Cardiac septum (tissue), 1 donor: ENCODE results near the gene CCDC30. TPM values are rescaled to one million over a fixed set of nuclear protein-coding genes. Genes with fewer than 3 reads are reported as not detected.
"Not testable (repeated sequence)": the region's sequence is repeated elsewhere in the genome, so short reads cannot be mapped to it uniquely, and the experiment has no call there.

Experiments
- DNase-seq: peaks from one replicate; pipeline ENCODE4 v3.0.0-alpha.2; 2020; ENCODE audit warnings: low spot score
- intact Hi-C: fragments of 100-400 bp; cut with DNase I; formaldehyde crosslinking; loops from one replicate; pipeline ENCODE4 v1.14.0; 2022
- total RNA-seq: library from RNA; stranded (reverse); fragmentation: NEBNext Ultra II Directional; extraction: Animal tissue kit (Norgen Biotek cat#: 25700); gene quantifications from one replicate; pipeline ENCODE4 v1.2.1, GENCODE V29; 2021
- donor health status: DM: no; HTN: no; CAD: no.

CCDC30 gene
- total RNA-seq, 1 donor from 2014 or later, result 2.0 TPM

- intact Hi-C loops, result no loop called here
- DNase-seq, result no peak
Measured at GRCh38 chr1:42618866-42619265, 155.8 kb downstream of the CCDC30 start.

GRCh38 chr1:42620307-42620706, 157.2 kb downstream of the CCDC30 start:
- intact Hi-C loops, result no loop called here
- DNase-seq, result no peak

- intact Hi-C loops, DNase-seq: not testable (repeated sequence)
Measured at GRCh38 chr1:42621180-42621579, 158.1 kb downstream of the CCDC30 start.

GRCh38 chr1:42627205-42627604, 164.1 kb downstream of the CCDC30 start:
- DNase-seq, intact Hi-C loops: not testable (repeated sequence)

GRCh38 chr1:42639116-42639515, 176.0 kb downstream of the CCDC30 start:
- DNase-seq, result no peak
- intact Hi-C loops, result no loop called here

- no peak for DNase-seq
- intact Hi-C loops, result no loop called here
Measured at GRCh38 chr1:42646056-42646455, 183.0 kb downstream of the CCDC30 start.

- no peak for DNase-seq
- intact Hi-C loops, result no loop called here
Measured at GRCh38 chr1:42657201-42657600, 194.1 kb downstream of the CCDC30 start.

GRCh38 chr1:42657981-42658876, 195.1 kb downstream of the CCDC30 start, which contains the start of gene PPIH:
PPIH (plus strand) TSS chr1:42658423; CDS start chr1:42658447, 24 bp downstream.
- intact Hi-C loops, result loop anchor here (1.0 kb wide), 1 partner anchor 24 kb away; the partner anchor contains the start of gene YBX1
- DNase-seq, result peak; percentile 98

GRCh38 chr1:42658877-42659337, 195.8 kb downstream of the CCDC30 start:
- DNase-seq, result no peak
- intact Hi-C loops, result loop anchor here (1.0 kb wide), 1 partner anchor 23 kb away; the partner anchor contains the start of gene YBX1

GRCh38 chr1:42660907-42661500, 197.9 kb downstream of the CCDC30 start:
- intact Hi-C loops, result no loop called here
- no peak for DNase-seq

GRCh38 chr1:42669936-42670335, 206.8 kb downstream of the CCDC30 start:
- intact Hi-C loops, result no loop called here

GRCh38 chr1:42670425-42670824, 207.3 kb downstream of the CCDC30 start:
- no peak for DNase-seq
- intact Hi-C loops, result no loop called here

More at GRCh38 chr1:42669936-42670335, 206.8 kb downstream of the CCDC30 start:
- DNase-seq, result no peak

- intact Hi-C loops, result no loop called here
Measured at GRCh38 chr1:42674214-42674613, 211.1 kb downstream of the CCDC30 start.

GRCh38 chr1:42674682-42675081, 211.6 kb downstream of the CCDC30 start:
- no peak for DNase-seq
- intact Hi-C loops, result no loop called here

More at GRCh38 chr1:42674214-42674613, 211.1 kb downstream of the CCDC30 start:
- no peak for DNase-seq

- no peak for DNase-seq
- intact Hi-C loops, result no loop called here
Measured at GRCh38 chr1:42675467-42675866, 212.4 kb downstream of the CCDC30 start.

- intact Hi-C loops, result no loop called here
- no peak for DNase-seq
Measured at GRCh38 chr1:42676534-42677087, 213.5 kb downstream of the CCDC30 start.

- DNase-seq, result no peak
- intact Hi-C loops, result no loop called here
Measured at GRCh38 chr1:42679364-42679983, 216.4 kb downstream of the CCDC30 start.

GRCh38 chr1:42680055-42680454, 217.0 kb downstream of the CCDC30 start:
- no peak for DNase-seq
- intact Hi-C loops, result loop anchor here (5.0 kb wide), 1 partner anchor 87 kb away; the partner anchor contains the start of genes C1orf50 and P3H1

- DNase-seq, result no peak
- intact Hi-C loops, result loop anchor here (5.0 kb wide), 1 partner anchor 86 kb away; the partner anchor contains the start of genes C1orf50 and P3H1
Measured at GRCh38 chr1:42680921-42681683, 218.0 kb downstream of the CCDC30 start.
